ENCODE data around the gene POU2F1.

The POU2F1 gene

DNA sequence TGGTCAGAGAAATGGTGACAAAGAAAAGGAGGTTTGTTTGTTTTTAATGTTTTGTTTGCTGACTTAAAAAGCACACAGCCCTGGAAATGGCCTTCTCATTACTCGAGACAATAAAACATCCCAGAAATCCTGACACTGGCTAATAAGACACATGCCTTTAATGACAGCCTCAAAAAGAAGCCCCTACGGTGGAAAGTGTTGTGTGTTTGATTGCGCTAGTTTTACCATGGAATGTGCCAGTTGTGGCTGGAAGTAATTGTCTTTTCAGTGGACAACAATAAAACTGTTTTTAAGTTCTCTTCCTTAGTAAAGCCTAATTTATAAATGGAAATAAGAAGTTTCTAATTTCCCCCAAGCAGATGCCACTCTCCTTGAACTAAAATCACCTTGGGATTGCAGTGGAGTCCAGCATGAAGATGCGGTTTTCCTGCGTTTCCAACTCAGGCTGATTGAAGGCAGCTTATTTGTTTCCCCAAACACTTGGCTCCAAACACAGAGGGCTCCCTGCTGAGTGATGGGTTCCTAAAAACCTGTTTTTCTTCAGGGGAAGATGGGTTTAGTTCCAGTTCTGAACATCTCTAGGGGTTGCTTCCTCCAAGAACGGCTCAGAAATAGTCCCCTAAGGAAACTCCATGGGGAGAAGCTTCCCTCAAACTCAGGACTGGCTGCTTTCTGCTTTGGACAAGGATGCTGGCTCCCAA is 243.3 kb downstream of the POU2F1 start:
- DNase-seq (ENCODE audit: low read depth): no peak
- TF ChIP-seq, protein P1, sequence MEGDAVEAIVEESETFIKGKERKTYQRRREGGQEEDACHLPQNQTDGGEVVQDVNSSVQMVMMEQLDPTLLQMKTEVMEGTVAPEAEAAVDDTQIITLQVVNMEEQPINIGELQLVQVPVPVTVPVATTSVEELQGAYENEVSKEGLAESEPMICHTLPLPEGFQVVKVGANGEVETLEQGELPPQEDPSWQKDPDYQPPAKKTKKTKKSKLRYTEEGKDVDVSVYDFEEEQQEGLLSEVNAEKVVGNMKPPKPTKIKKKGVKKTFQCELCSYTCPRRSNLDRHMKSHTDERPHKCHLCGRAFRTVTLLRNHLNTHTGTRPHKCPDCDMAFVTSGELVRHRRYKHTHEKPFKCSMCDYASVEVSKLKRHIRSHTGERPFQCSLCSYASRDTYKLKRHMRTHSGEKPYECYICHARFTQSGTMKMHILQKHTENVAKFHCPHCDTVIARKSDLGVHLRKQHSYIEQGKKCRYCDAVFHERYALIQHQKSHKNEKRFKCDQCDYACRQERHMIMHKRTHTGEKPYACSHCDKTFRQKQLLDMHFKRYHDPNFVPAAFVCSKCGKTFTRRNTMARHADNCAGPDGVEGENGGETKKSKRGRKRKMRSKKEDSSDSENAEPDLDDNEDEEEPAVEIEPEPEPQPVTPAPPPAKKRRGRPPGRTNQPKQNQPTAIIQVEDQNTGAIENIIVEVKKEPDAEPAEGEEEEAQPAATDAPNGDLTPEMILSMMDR (conservative IDR thresholded peaks at IDR 0.05; ENCODE audit: control insufficient read depth, insufficient read depth, low read depth, low read length): no peak
- no peak overlapping the region for H3K4me3 ChIP-seq (ENCODE audit: control insufficient read depth, low read depth, low read length)

DNA sequence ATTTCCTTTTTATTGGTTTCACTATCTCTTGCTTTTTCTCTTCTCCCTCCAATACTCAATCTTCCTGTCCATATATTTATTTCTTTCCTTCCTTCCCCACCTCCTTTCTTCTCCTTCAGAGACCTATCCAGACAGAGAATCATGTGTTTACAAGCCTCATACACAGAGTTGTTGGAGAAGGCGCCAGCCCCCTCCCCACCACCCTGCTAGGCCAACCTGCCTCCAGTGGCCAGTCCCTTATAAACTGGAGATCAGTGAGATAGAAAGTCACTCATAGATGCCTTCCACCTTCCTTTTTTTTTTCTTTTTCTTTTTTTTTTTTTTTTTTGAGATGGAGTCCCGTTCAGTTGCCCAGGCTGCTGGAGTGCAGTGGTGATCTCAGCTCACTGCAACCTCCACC is 244.3 kb downstream of the POU2F1 start:
- DNase-seq (ENCODE audit: low read depth): no peak
- no peak overlapping the region for H3K4me3 ChIP-seq (ENCODE audit: control insufficient read depth, low read depth, low read length)
- TF ChIP-seq, protein P1 (conservative IDR thresholded peaks at IDR 0.05; ENCODE audit: control insufficient read depth, insufficient read depth, low read depth, low read length): no peak

DNA sequence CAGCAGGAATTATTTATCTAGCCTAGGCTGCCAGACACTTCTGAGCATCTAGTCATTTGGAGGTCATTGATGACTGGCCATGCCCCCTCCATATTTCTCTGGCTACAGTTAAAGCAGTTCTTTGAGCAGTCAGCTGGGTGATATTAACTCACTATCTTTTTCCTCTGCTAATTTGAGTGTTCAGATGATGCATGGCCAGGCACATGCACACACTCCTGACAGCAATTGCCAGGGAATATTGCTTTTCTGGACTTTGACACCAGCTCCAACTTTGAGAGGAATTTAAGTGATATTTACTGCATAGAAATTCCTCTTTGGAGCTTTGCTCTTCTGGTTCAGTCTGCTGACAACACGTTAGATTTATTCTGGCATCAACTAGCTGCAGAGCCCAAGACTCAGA is 245.1 kb downstream of the POU2F1 start:
- H3K4me3 ChIP-seq (ENCODE audit: control insufficient read depth, low read depth, low read length): no peak overlapping the region
- DNase-seq (ENCODE audit: low read depth): no peak
- TF ChIP-seq, protein P1 (conservative IDR thresholded peaks at IDR 0.05; ENCODE audit: control insufficient read depth, insufficient read depth, low read depth, low read length): no peak

DNA sequence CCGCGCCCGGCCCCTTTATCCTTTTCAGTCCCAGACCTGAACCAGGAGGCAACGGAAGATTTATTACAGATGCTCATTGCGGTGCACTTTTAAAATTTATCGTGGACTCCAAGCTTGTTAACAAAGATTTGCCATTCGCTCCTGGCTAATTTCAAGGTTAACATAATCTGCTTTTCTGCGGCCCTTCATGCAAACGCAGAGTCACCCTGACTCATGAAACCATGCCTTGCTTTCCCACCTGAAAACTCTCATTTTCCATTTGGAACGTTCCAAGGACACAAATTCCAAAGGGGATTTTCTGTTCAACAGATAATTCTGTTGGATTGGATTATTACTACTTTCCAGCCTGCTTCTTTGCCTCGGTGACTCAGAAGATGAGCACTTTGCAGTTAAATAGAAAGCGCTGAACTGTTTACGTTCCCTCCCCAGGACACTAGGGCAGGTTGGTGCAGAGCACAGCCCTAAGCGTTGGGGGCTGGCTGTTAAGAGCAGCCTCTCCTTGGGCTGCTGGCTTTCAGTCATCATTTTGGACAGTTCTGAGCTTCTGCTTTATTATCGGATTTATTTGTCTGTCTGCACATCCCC is 246.5 kb downstream of the POU2F1 start:
- no peak overlapping the region for H3K4me3 ChIP-seq (ENCODE audit: control insufficient read depth, low read depth, low read length)
- TF ChIP-seq, protein P1 (conservative IDR thresholded peaks at IDR 0.05; ENCODE audit: control insufficient read depth, insufficient read depth, low read depth, low read length): no peak
- DNase-seq (ENCODE audit: low read depth): no peak

DNA sequence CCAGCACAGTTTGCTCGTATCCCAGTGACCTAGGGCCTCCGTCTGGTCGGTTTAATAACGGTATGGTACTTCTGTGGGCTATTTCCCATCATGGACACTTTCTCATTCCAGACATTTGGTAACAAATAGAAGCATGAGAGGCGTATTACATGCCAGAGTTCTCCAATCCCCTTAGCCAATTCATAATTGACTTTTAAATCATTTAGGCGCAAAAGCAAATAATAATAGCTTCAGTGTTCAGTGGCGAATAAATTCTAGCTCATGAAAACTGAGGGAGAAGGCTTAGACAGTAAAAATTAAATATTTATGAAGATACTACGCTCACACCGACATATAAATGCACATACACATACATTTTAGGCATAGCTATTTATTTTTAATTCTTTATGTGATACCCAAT is 247.1 kb downstream of the POU2F1 start:
- TF ChIP-seq, protein P1 (conservative IDR thresholded peaks at IDR 0.05; ENCODE audit: control insufficient read depth, insufficient read depth, low read depth, low read length): no peak
- no peak overlapping the region for H3K4me3 ChIP-seq (ENCODE audit: control insufficient read depth, low read depth, low read length)
- no peak for DNase-seq (ENCODE audit: low read depth)

DNA sequence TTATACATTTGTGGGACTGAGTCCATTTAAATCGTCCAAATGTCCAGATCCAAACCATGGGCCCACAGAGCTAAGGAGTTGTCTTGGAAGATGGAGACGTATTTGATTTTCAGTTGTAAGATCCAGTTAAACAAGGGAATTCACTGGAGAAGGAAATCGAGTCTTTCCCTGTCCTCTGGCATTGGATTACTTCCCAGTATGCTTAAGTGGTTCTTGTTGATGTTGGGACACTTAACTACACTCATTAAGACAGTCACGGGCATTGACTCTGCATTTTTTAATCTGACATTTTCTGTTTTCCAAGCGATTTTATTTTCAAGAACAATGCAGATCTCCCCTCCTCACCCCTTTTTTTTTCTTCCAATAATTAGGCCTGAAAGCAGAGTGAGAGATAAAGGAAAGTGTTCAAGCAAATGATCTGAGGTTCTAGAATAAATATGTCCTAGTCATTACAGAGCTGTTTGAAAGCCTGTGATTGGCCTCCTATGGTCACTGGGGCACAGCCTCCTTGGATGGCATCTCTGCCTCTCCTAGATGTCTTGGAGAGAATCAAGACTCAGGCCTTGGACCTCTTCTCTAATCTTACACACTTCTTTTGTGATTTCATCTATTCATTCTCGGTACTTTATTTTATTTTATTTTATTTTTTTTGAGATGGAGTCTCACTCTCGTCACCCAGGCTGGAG is 248.7 kb downstream of the POU2F1 start:
- DNase-seq (ENCODE audit: low read depth): no peak
- H3K4me3 ChIP-seq (ENCODE audit: control insufficient read depth, low read depth, low read length): no peak overlapping the region
- TF ChIP-seq, protein P1 (conservative IDR thresholded peaks at IDR 0.05; ENCODE audit: control insufficient read depth, insufficient read depth, low read depth, low read length): no peak
